GM19395 (cell line): Measurements from ENCODE around the gene TMEFF2.

ENCODE experiments used
- ATAC-seq: cut with Tn5 transposase; IDR thresholded peaks from one replicate; pipeline ENCODE4 v1.9.1; 2021; ENCODE audit warnings: mild to moderate bottlenecking, moderate library complexity; ENCODE audit not compliant: unreplicated experiment

Gene TMEFF2

DNA sequence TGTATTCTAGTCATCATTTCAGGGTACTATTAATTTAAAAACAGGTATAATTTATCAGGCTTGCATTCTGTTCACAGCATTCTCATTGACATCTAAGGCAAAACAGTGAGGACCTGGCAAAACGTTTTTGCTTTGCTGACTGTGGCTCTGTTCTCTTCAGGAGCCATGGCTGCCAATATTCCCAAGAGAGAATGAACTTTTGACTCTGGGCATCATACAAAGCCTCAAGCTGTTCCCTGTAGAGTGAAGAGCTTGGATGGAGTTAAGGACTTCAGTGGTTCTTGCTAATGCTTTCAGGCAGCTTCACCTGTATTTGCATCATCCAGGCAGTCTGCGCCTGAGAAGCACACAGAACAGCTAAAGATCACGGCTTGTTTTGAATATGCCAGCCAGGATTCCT lies 282.0 kb downstream of the TMEFF2 start:
- no peak for ATAC-seq

DNA sequence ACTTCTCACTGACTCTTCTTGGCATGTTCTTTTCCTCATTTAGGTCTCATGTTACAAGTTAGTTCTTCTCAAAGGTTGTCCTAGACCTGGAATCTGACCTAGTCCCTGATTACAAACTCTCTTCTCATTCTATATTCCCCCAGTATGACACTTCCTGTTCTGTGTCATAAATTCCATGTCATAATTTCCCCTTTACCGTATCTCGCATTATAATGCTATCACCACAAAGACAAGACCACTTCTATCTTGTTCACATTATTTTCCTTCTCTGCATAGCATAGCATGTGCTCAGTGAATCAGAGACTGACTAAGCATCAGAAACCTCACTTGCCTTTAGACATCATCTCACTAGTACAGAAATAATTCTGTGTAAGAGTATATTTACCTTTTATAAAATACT lies 284.2 kb downstream of the TMEFF2 start:
- ATAC-seq, result no peak

DNA sequence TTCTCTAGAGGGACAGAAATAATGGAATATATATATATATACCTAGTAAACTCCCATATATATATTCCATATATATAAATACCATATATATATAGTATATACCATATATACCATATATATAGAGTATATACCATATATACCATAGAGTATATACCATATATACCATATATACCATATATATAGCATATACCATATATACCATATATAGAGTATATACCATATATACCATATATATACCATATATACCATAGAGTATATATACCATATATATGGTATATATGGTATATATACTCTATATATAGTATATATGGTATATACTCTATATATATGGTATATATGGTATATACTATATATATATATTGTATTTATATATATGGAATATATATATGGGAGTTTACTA lies 285.9 kb downstream of the TMEFF2 start:
- ATAC-seq, result no peak

DNA sequence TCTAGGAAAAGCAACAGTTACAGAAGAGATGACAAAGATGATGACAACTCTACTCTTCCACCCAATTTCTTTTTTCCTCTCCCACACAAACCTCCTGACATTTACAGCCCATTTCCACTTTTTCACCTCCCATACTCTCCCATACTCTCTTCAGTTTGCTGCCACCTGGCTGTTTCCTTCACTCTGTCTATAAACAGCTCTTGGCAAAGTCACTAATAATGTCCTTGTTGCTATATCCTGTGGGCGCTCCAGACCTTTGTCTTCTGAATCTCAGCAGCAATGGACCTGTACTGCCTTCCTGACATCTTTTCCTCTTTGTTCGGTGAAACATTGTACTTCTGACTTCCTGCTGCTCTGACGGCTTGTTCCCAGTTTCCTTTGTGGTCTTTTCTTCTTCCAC lies 287.2 kb downstream of the TMEFF2 start:
- no peak for ATAC-seq

DNA sequence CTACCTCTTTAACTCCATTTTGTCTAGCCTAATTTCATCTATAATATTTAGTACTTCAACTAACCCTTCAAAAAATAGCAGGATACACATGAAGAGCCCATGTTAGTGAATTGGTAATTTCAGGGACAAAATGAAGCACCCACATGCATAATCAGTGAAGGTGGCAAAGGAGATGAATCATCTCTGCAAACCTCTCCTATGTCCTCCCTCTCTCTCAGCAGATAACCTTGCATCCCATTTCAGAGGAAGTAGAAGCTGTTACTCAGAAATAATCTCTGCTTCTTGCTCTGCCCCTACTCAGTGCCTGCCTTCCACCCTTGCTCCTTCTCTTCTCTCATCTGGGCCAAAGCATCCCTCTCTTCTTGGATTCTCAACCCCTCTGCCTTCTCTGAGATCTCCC lies 287.6 kb downstream of the TMEFF2 start:
- ATAC-seq, result no peak

DNA sequence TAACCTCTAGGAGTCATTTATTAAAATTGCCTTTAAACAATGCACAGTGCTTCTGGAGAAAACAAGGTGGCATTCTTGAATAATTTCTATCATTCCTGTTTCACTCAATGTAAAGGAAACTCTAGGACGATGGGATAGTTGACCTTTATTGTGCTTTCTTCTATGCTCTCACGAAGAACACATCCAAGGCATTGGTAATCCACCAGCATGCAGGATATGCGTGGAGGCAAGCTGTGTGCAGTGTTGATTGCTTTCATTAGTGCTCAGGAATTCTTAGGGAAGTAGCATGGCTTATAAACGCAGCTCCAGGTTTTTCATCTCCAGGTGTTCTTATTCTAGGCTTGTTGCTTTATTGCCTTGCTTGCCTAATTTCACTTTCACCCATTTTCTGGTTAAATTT lies 289.4 kb downstream of the TMEFF2 start:
- no peak for ATAC-seq

DNA sequence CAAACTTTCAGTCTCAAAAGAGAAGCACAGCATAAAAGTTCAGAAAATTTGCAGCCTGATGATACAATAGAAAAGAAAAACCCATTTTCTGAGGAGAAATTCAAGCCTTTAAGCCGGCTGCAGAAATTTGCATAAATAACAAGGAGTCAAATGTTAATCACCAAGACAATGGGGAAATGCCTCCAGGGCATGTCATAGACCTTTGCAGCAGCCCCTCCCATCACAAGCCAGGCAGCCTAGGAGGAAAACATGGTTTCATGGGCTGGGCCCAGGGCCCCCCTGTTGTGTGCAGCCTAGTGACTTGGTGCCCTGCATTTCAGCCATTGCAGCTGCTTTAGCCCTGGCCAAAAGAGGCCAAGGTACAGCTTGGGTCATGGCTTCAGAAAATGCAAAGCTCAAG lies 293.7 kb downstream of the TMEFF2 start:
- ATAC-seq, result no peak

DNA sequence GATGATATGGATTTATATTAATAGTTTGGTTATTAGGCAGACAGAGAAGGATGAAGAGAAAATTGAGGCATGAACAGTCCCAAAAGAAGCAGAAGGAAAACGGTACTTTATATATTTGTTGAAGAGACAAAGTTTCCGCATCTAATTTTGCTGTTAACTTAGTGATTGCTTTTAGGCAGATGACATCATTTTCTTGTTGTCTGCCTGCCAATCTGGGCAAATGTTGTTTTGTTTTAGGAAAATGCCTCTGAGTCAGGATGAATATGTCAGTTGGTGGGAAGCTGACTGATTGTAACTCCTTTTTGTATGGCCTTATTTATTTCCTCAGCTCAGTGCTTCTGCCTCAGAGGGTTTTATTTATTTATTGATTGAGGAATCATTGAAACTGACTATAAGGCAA lies 295.3 kb downstream of the TMEFF2 start:
- no peak for ATAC-seq
